Measurements from ENCODE around the gene NUDT19. TPM values are rescaled to one million over a fixed set of nuclear protein-coding genes. Genes with fewer than 3 reads are reported as not detected.
"Not testable (repeated sequence)": the region's sequence is repeated elsewhere in the genome, so short reads cannot be mapped to it uniquely, and the experiment has no call there.

Gene NUDT19
- total and polyA plus RNA-seq, 2 donors from 2014 or later: 8.8 to 11.7 TPM

- Histone ChIP-seq H3K36me3 (ENCODE audit: control insufficient read depth in 2 of 3, insufficient read depth in 3 of 3, low read length in 3 of 3) (peaks cover 0 to 14% (median 9%) of the 10 kb centered on the region in 3 donors), H3K9me3 (ENCODE audit: control insufficient read depth in 2 of 3, insufficient read depth in 1 of 3, low read length in 3 of 3) (no peaks in the 10 kb centered on the region), H3K4me1 (ENCODE audit: control insufficient read depth in 2 of 3, insufficient read depth in 2 of 3, low read depth in 1 of 3, low read length in 3 of 3) (no peaks in the 10 kb centered on the region), H3K4me3 (ENCODE audit: low read length in 3 of 3) (no peak overlapping the region), H3K27ac (ENCODE audit: low read depth in 2 of 2, low read length in 2 of 2) (peak overlapping the region in 1 of 2 donors; percentile 17), H3K9ac (ENCODE audit: low read length in 3 of 3) (no peak overlapping the region), H3K27me3 (ENCODE audit: control insufficient read depth, insufficient read depth, low read length) (no peaks in the 10 kb centered on the region)
- TF ChIP-seq CTCF (IDR thresholded peaks at IDR 0.05; ENCODE audit: borderline replicate concordance, extremely low read depth, insufficient read depth): no peak
- FAIRE-seq (no peak), DNase-seq (peak in 4 of 5 donors; percentile 15 to 89 (median 50))
- intact Hi-C loops (cut with DNase I): no loop called here
Observed at GRCh38 chr19:32652894-32653598, 38.6 kb upstream of the NUDT19 start.

- Histone ChIP-seq H3K9me3 (ENCODE audit: control insufficient read depth in 2 of 3, insufficient read depth in 1 of 3, low read length in 3 of 3) (no peaks in the 10 kb centered on the region), H3K27ac (ENCODE audit: low read depth in 2 of 2, low read length in 2 of 2) (peak overlapping the region in 1 of 2 donors; percentile 17), H3K4me3 (ENCODE audit: low read length in 3 of 3) (no peak overlapping the region), H3K4me1 (ENCODE audit: control insufficient read depth in 2 of 3, insufficient read depth in 2 of 3, low read depth in 1 of 3, low read length in 3 of 3) (no peaks in the 10 kb centered on the region), H3K9ac (ENCODE audit: low read length in 3 of 3) (no peak overlapping the region), H3K36me3 (ENCODE audit: control insufficient read depth in 2 of 3, insufficient read depth in 3 of 3, low read length in 3 of 3) (peaks cover 0 to 15% (median 6%) of the 10 kb centered on the region in 3 donors), H3K27me3 (ENCODE audit: control insufficient read depth, insufficient read depth, low read length) (no peaks in the 10 kb centered on the region)
- DNase-seq: no peak
- FAIRE-seq: no peak
- no peak for TF ChIP-seq CTCF (IDR thresholded peaks at IDR 0.05; ENCODE audit: borderline replicate concordance, extremely low read depth, insufficient read depth)
- intact Hi-C loops (cut with DNase I): no loop called here
Observed at GRCh38 chr19:32653599-32653915, 38.1 kb upstream of the NUDT19 start.

- intact Hi-C loops (cut with DNase I); FAIRE-seq; H3K9ac ChIP-seq (ENCODE audit: low read length in 3 of 3); H3K9me3 ChIP-seq (ENCODE audit: control insufficient read depth in 2 of 3, insufficient read depth in 1 of 3, low read length in 3 of 3); DNase-seq; H3K4me1 ChIP-seq (ENCODE audit: control insufficient read depth in 2 of 3, insufficient read depth in 2 of 3, low read depth in 1 of 3, low read length in 3 of 3); H3K27me3 ChIP-seq (ENCODE audit: control insufficient read depth, insufficient read depth, low read length); H3K27ac ChIP-seq (ENCODE audit: low read depth in 2 of 2, low read length in 2 of 2); H3K4me3 ChIP-seq (ENCODE audit: low read length in 3 of 3): not testable (repeated sequence)
- peaks cover 0 to 11% (median 4%) of the 10 kb centered on the region in 3 donors for H3K36me3 ChIP-seq (ENCODE audit: control insufficient read depth in 2 of 3, insufficient read depth in 3 of 3, low read length in 3 of 3)
Observed at GRCh38 chr19:32656379-32656778, 35.2 kb upstream of the NUDT19 start.

- Histone ChIP-seq H3K4me3 (ENCODE audit: low read length in 3 of 3) (no peak overlapping the region), H3K9ac (ENCODE audit: low read length in 3 of 3) (no peak overlapping the region), H3K9me3 (ENCODE audit: control insufficient read depth in 2 of 3, insufficient read depth in 1 of 3, low read length in 3 of 3) (no peaks in the 10 kb centered on the region), H3K36me3 (ENCODE audit: control insufficient read depth in 2 of 3, insufficient read depth in 3 of 3, low read length in 3 of 3) (peaks cover 0 to 11% (median 4%) of the 10 kb centered on the region in 3 donors), H3K27me3 (ENCODE audit: control insufficient read depth, insufficient read depth, low read length) (no peaks in the 10 kb centered on the region), H3K4me1 (ENCODE audit: control insufficient read depth in 2 of 3, insufficient read depth in 2 of 3, low read depth in 1 of 3, low read length in 3 of 3) (no peaks in the 10 kb centered on the region), H3K27ac (ENCODE audit: low read depth in 2 of 2, low read length in 2 of 2) (no peak overlapping the region)
- intact Hi-C loops (cut with DNase I): no loop called here
- DNase-seq: no peak
- no peak for FAIRE-seq
- TF ChIP-seq CTCF (IDR thresholded peaks at IDR 0.05; ENCODE audit: borderline replicate concordance, extremely low read depth, insufficient read depth): no peak
Observed at GRCh38 chr19:32658075-32658474, 33.5 kb upstream of the NUDT19 start.
